ENCODE measurements around the gene NID1.
A peak's percentile ranks its signal among the peaks of the same experiment; 100 is the strongest.
"Not testable (repeated sequence)": the region's sequence is repeated elsewhere in the genome, so short reads cannot be mapped to it uniquely, and the experiment has no call there.

Gene NID1

GRCh38 chr1:235933766-235934116 lies 131.1 kb downstream of the NID1 start:
- DNase-seq (ENCODE audit: low spot score), result no peak

GRCh38 chr1:235933017-235933765 lies 131.7 kb downstream of the NID1 start:
- no peak for DNase-seq (ENCODE audit: low spot score)

- peak; percentile 30 for DNase-seq (ENCODE audit: low spot score)
Measured at GRCh38 chr1:235932090-235932510, 132.8 kb downstream of the NID1 start.

GRCh38 chr1:235931171-235931738 lies 133.6 kb downstream of the NID1 start:
- DNase-seq (ENCODE audit: low spot score), result no peak

GRCh38 chr1:235930543-235930942 lies 134.3 kb downstream of the NID1 start:
- no peak for DNase-seq (ENCODE audit: low spot score)

- no peak for DNase-seq (ENCODE audit: low spot score)
Measured at GRCh38 chr1:235929216-235929615, 135.7 kb downstream of the NID1 start.

GRCh38 chr1:235928197-235928596 lies 136.7 kb downstream of the NID1 start:
- DNase-seq (ENCODE audit: low spot score), result no peak

GRCh38 chr1:235927551-235927950 lies 137.3 kb downstream of the NID1 start:
- DNase-seq (ENCODE audit: low spot score), result not testable (repeated sequence)

All from cerebellar cortex (tissue), 1 donor.